Activated CD4-positive, alpha-beta T cell treated with anti-CD3 and anti-CD28 coated beads, Interleukin-2, amount 10 ng/mL, durations not matched to agents 24 days and 14 days (primary cell): ENCODE results near the gene HEXA. TPM values are rescaled to one million over a fixed set of nuclear protein-coding genes. Genes with fewer than 3 reads are reported as not detected.
"Not testable (repeated sequence)": the region's sequence is repeated elsewhere in the genome, so short reads cannot be mapped to it uniquely, and the experiment has no call there.

Experiments
- DNase-seq: peaks from one replicate; pipeline ENCODE4 v3.0.0; 2022
- H3K27ac Mint-ChIP-seq: one replicate; pipeline ENCODE4 v1.8.0; 2022; ENCODE audit warnings: mild to moderate bottlenecking, mixed read lengths
- H3K27me3 Mint-ChIP-seq: one replicate; pipeline ENCODE4 v1.8.0; 2022; ENCODE audit warnings: mixed read lengths
- H3K36me3 Mint-ChIP-seq: one replicate; pipeline ENCODE4 v1.8.0; 2022; ENCODE audit warnings: low read depth, mild to moderate bottlenecking, mixed read lengths
- H3K4me1 Mint-ChIP-seq: one replicate; pipeline ENCODE4 v1.8.0; 2021; ENCODE audit warnings: mixed read lengths
- H3K4me3 Mint-ChIP-seq: one replicate; pipeline ENCODE4 v1.8.0; 2022; ENCODE audit warnings: mild to moderate bottlenecking, moderate library complexity, mixed read lengths
- H3K9me3 Mint-ChIP-seq: one replicate; pipeline ENCODE4 v1.8.0; 2021; ENCODE audit warnings: mixed read lengths
- intact Hi-C: fragments of 100-400 bp; cut with micrococcal nuclease; formaldehyde crosslinking; loops from one replicate; pipeline ENCODE4 v1.15.1; 2023
- total RNA-seq: library from RNA; stranded (reverse); gene quantifications from 2 replicates; pipeline ENCODE4 v1.2.3, GENCODE V29; 2022

HEXA gene
- total RNA-seq, 1 donor from 2014 or later: 54.3 TPM

DNA sequence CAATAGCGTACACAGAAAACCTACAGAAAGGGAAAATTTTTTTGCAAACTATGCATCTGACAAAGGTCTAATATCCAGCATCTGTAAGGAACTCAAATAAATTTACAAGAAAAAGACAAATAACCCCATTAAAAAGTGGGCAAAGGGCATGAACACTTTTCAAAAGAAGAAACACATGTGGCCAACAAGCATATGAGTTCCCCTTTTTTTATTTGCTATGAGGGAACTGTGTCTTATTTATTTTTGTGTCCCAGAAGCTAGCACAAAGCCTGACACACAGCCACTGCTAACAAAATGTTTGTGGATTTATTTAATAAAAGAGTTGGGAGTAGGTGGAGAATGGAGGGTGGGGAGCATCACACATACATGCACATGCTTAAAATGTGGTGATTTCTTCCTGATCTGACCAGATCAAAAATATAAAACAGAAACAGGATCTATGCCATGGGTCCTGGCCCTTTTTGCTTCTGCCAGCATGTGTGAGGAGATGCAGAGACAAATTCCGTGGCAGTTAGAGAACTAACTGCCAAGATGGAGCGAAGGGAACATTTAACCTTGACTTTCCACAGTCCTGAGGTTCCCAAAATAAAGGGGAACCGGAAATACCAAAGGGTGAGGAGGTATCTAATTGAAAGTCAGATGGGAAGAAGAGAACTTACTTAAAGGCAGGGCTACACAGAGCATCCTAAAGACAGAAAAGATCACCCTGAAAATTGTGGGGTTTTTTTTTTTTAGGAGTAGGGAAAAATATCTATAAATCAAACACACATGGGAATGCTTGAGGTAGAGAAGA, 22.2 kb upstream of the HEXA start, which contains the start of gene TMEM202:
TMEM202 (plus strand) TSS at position 510 of the 793 bp plus-strand sequence; CDS start at position 532, 22 bp downstream.
- DNase-seq: no peak
- intact Hi-C loops: no loop called here
- no peak within 1 kb of the TSS for H3K4me3 Mint-ChIP-seq
- peaks cover 25% of the 10 kb centered on the region for H3K27me3 Mint-ChIP-seq
- no peaks in the 10 kb centered on the region for H3K9me3 Mint-ChIP-seq
- no peak within 1 kb of the TSS for H3K27ac Mint-ChIP-seq
- H3K4me1 Mint-ChIP-seq: no peaks in the 10 kb centered on the region
- no peaks in the 10 kb centered on the region for H3K36me3 Mint-ChIP-seq

DNA sequence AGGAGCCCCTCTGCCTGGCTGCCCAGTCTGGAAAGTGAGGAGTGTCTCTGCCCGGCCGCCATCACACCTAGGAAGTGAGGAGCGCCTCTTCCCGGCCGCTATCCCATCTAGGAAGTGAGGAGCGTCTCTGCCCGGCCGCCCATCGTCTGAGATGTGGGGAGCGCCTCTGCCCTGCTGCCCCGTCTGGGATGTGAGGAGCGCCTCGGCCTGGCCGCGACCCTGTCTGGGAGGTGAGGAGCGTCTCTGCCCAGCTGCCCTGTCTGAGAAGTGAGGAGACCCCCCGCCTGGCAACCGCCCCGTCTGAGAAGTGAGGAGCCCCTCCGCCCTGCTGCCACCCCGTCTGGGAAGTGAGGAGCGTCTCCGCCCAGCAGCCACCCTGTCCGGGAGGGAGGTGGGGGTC, 20.5 kb upstream of the HEXA start:
- DNase-seq, intact Hi-C loops, H3K9me3 Mint-ChIP-seq, H3K36me3 Mint-ChIP-seq, H3K27ac Mint-ChIP-seq, H3K4me1 Mint-ChIP-seq, H3K4me3 Mint-ChIP-seq: not testable (repeated sequence)
- H3K27me3 Mint-ChIP-seq: peaks cover 19% of the 10 kb centered on the region

DNA sequence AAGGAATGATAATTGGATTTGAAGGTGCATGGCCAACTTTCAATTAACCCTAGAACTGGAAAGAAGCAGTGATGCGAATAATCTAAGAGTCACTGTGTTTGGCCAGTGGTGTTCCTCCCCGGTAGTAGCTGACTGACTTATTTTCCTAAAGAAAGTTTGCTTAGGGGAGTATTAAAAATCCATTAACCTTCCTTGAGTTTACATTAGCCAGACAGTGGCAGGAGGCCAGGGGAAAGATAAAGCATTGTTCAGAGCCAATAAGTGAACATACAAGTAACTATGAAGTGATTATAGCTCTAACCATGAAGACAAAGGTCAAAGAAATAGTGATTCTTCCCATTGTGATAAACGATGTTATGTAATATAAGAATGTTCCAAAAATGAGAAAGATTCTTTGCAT, 13.4 kb upstream of the HEXA start:
- H3K27ac Mint-ChIP-seq: no peak overlapping the region

DNA sequence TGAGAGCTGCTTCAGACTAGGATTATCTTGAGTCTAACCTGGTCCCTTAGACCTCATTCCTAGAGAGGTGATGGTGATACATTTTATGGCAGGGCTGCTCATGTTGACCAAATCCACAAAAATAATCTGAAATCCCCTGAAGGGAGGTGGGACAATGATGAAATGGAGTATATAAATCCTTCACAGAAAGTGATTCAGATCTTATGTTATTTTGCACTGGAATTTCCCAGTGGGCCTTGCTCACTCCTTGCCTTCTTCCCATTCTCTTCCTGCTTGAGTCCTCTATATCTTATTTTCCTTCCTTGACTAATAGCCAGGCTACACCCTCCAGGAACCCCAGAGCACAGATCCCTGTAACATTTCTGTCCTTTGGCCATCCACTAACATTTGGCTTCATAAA, 11.9 kb upstream of the HEXA start:
- Mint-ChIP-seq H3K9me3 (no peaks in the 10 kb centered on the region), H3K4me1 (no peaks in the 10 kb centered on the region), H3K27ac (no peak overlapping the region), H3K36me3 (no peaks in the 10 kb centered on the region), H3K27me3 (peaks cover 18% of the 10 kb centered on the region), H3K4me3 (no peak overlapping the region)
- intact Hi-C loops: no loop called here
- DNase-seq: no peak

More for the DNA sequence above, 13.4 kb upstream of the HEXA start:
- Mint-ChIP-seq H3K4me3 (no peak overlapping the region), H3K9me3 (no peaks in the 10 kb centered on the region), H3K36me3 (no peaks in the 10 kb centered on the region), H3K4me1 (no peaks in the 10 kb centered on the region), H3K27me3 (peaks cover 11% of the 10 kb centered on the region)
- intact Hi-C loops: no loop called here
- no peak for DNase-seq

DNA sequence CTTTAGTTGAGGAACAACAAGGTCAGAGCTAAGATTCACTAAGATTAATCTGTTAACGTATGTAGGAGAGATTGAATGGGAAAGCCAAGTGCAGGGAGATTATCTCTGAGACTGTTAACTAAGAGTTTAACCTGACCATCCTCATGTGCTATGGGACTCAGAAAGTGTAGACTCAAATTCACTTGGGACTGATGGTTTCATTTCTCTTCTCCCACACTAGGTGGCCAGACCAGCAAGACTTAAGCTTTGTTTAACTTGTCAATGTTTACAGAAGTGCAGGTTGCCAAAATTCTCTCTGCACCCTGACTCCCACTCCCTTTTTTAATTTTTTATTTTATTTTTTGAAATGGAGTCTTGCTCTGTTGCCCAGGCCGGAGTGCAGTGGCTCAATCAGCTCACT, 6.3 kb upstream of the HEXA start:
- peaks cover 17% of the 10 kb centered on the region for H3K27me3 Mint-ChIP-seq
- no peaks in the 10 kb centered on the region for H3K9me3 Mint-ChIP-seq
- DNase-seq: no peak
- H3K36me3 Mint-ChIP-seq: no peaks in the 10 kb centered on the region
- H3K4me1 Mint-ChIP-seq: peaks cover 5% of the 10 kb centered on the region
- H3K27ac Mint-ChIP-seq: no peak overlapping the region
- intact Hi-C loops: no loop called here
- H3K4me3 Mint-ChIP-seq: no peak overlapping the region

DNA sequence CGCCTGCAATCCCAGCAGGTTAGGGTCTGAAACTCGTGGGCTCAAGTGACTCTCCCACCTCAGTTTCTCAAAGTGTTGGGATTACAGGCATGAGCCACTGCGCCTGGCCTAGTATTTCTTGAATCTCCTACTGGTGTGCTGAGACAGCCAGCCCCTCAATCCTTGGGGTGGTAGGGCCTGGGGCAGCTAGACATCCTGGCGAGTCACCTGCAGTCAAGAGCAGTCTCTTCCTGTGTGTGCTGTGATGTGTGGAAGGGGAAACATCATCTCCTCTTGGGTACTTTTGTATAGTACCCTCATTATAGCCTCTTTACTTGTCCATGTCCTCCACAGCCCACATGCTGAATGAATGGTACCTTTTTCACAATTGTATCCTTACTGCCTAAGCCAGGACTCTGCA, 4.9 kb upstream of the HEXA start:
- Mint-ChIP-seq H3K4me3 (no peak overlapping the region), H3K9me3 (no peaks in the 10 kb centered on the region), H3K36me3 (peaks cover 2% of the 10 kb centered on the region), H3K4me1 (peaks cover 13% of the 10 kb centered on the region), H3K27ac (no peak overlapping the region), H3K27me3 (peaks cover 17% of the 10 kb centered on the region)
- no peak for DNase-seq
- intact Hi-C loops: no loop called here

DNA sequence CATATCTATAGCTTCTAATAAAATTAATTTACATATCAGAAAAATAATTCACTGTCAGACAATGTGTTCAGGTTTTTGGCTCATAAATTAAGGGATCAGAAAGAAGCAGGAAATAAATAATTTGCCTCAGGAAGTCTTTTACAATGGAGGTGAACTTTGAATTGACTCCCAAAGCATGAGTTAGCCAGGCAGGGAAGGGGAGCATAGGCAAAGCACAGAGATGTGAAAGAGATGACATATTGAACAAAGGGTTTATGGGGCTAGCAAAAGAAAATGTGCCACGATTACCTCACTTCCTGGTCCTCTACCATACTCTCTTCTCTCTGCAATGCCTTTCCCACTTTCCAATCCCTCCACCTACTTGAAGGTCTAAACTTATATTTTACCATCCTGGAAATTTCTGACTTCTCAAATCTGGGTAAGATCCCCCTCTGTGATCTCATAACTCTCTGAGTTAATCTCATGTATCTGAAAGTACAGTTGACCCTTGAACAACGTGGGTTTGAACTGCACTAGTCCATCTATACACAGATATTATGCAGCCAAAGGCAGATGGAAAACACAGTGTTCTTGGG, 4.1 kb upstream of the HEXA start:
- Mint-ChIP-seq H3K4me3 (no peak overlapping the region), H3K36me3 (peaks cover 2% of the 10 kb centered on the region), H3K27ac (no peak overlapping the region), H3K27me3 (peaks cover 15% of the 10 kb centered on the region), H3K9me3 (no peaks in the 10 kb centered on the region), H3K4me1 (peaks cover 18% of the 10 kb centered on the region)
- intact Hi-C loops: loop anchor here (5.0 kb wide), 1 partner anchor 153 kb away; no protein-coding TSS in a partner anchor
- no peak for DNase-seq

DNA sequence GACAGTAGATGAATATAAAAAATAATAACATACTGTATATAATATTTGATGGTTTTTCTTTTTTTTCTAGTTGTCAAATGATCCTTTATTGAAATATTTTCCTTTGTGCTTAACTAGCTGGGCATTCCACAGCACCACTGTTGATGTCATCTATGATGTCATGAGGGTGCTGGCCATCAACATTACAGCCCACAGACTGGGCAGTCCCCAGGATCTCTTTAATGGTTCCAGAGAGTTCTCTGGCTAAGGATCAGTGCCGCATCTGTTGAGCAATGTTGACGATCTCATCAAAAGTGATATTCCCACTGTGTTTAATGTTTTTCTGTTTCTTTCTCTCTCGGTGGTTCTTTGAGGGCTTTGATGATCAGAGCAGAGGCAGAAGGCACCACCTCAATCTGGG, 3.3 kb upstream of the HEXA start:
- H3K4me3 Mint-ChIP-seq, H3K9me3 Mint-ChIP-seq, H3K27ac Mint-ChIP-seq, H3K36me3 Mint-ChIP-seq, DNase-seq: not testable (repeated sequence)
- peaks cover 26% of the 10 kb centered on the region for H3K4me1 Mint-ChIP-seq
- peaks cover 13% of the 10 kb centered on the region for H3K27me3 Mint-ChIP-seq
- intact Hi-C loops: loop anchor here (5.0 kb wide), 1 partner anchor 152 kb away; no protein-coding TSS in a partner anchor

DNA sequence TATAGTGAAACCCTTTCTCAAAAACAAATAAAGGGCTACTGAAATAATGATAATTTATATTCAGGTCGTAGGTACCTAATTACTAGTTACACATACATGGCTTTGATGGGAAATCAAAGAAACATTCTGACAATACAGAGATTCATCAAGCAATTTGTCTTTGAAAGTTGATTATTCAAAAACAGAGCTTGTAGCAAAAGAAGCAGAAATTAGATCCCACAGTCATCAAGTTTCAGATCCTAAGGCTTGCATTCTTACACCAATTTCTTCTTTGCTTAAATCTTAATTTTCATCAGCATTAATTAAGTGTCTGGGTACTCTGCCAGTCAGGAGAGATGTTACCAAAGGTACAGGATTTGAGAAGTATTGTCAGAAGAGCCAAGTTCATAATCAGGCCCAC, 1.5 kb upstream of the HEXA start:
- H3K36me3 Mint-ChIP-seq: peaks cover 6% of the 10 kb centered on the region
- intact Hi-C loops: loop anchor here (5.0 kb wide), 1 partner anchor 150 kb away; no protein-coding TSS in a partner anchor
- H3K4me3 Mint-ChIP-seq: no peak overlapping the region
- DNase-seq: no peak
- no peaks in the 10 kb centered on the region for H3K9me3 Mint-ChIP-seq
- H3K4me1 Mint-ChIP-seq: peaks cover 31% of the 10 kb centered on the region
- H3K27me3 Mint-ChIP-seq: peaks cover 3% of the 10 kb centered on the region
- no peak overlapping the region for H3K27ac Mint-ChIP-seq

DNA sequence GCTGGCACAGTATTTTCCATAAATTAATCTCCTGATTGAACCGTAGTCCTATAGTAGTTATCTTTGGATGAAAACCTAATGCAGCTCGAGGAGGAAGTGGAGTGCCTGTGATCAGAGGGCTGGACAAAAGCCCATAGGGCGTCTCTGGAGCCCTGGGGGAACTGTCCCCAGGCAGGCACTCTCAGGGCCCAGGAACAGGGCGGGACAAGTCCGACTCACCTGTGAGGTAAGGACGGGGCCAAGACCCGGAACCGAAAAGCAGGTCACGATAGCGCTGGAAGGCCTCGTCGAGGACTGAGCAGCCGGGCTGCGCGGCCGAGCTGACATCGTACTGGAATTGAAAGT, 341 bp downstream of the HEXA start:
- DNase-seq: no peak
- intact Hi-C loops: loop anchor here (5.0 kb wide), 1 partner anchor 148 kb away; no protein-coding TSS in a partner anchor
- Mint-ChIP-seq H3K4me1 (peaks cover 29% of the 10 kb centered on the region), H3K36me3 (peaks cover 8% of the 10 kb centered on the region), H3K27me3 (no peaks in the 10 kb centered on the region), H3K4me3 (peak overlapping the region; percentile 90), H3K27ac (peak overlapping the region; percentile 91), H3K9me3 (no peaks in the 10 kb centered on the region)

DNA sequence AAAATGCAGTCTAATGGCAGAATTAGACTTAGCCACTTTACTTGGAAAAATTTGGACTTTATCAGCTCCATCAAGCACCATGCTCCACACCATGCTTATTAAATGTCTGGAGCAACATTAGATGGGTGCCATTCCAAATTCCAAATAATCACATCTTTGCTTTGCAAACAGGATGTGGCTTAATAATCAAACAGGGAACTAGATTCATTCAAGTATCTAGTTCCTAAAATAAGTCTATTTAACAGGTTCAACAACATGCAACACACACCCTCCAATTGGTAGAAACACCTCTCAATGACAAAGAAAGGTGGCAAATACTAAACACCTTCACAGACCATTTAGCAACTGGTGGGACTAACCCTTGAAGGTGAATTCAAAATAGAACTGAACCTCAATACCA, 3.5 kb downstream of the HEXA start:
- no peak overlapping the region for H3K4me3 Mint-ChIP-seq
- H3K9me3 Mint-ChIP-seq: no peaks in the 10 kb centered on the region
- H3K36me3 Mint-ChIP-seq: peaks cover 21% of the 10 kb centered on the region
- DNase-seq: no peak
- no peaks in the 10 kb centered on the region for H3K27me3 Mint-ChIP-seq
- peaks cover 27% of the 10 kb centered on the region for H3K4me1 Mint-ChIP-seq
- intact Hi-C loops: no loop called here
- no peak overlapping the region for H3K27ac Mint-ChIP-seq

DNA sequence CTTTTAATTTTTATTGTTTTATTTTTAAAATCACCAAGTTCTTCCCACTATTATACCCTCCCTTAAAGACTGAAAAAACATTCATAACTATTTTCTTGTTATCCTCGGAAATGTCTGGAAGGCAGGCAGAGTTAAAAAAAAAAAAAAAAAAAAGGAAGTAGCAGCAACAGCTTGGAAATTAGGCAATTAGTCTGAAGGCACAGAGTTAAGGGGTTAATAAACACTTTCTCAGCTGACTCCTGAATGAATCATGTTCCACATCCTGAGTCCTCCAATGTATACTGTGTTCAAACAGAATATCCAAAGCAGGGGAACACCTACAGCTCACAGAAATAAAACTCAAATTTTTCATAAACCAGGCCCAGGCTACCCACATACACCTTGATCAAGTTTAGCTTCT, 5.8 kb downstream of the HEXA start:
- intact Hi-C loops: no loop called here
- H3K9me3 Mint-ChIP-seq: peaks cover 3% of the 10 kb centered on the region
- peaks cover 29% of the 10 kb centered on the region for H3K36me3 Mint-ChIP-seq
- no peak overlapping the region for H3K4me3 Mint-ChIP-seq
- peaks cover 30% of the 10 kb centered on the region for H3K4me1 Mint-ChIP-seq
- DNase-seq: no peak
- no peaks in the 10 kb centered on the region for H3K27me3 Mint-ChIP-seq
- H3K27ac Mint-ChIP-seq: no peak overlapping the region

DNA sequence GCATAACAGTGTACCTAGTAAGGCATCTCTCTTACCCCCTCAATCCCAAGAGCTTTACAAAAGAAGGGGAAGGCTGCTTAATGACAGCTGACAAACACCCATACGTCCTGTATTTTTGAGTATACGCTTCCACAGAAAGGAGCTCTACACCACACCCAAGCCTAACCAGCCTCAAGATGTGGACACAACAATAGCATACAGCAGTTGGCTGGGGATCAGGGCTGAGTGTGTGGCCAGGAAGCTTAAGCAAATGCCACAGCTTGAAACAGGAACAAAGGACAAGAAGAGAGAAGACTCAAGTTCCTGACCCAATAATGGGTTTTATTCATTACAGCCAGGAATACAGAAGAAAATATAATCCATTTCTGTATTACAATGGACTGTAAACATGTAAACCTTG, 6.9 kb downstream of the HEXA start:
- Mint-ChIP-seq H3K36me3 (peaks cover 25% of the 10 kb centered on the region), H3K4me1 (peaks cover 20% of the 10 kb centered on the region), H3K27ac (no peak overlapping the region), H3K4me3 (no peak overlapping the region), H3K27me3 (no peaks in the 10 kb centered on the region), H3K9me3 (peaks cover 3% of the 10 kb centered on the region)
- intact Hi-C loops: no loop called here
- no peak for DNase-seq

DNA sequence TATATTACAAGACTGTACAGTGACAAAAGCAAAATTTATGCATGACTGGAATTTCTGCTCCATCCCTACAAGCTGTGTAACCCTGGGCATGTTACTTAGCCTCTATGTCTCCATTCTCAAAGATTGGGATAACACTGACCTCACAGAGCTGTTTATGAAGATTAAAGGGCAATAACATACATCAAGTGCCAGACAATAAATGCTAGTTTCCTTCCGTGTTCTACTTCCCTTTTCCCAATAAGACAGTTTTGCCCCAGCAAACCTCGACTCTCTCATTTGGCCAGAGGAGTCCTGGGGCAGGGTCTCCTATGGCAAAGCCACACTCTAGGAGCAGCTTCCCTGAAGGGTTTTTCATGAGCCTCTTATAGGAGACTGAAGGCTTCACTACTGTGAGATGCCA, 7.5 kb downstream of the HEXA start:
- H3K9me3 Mint-ChIP-seq: peaks cover 3% of the 10 kb centered on the region
- DNase-seq: no peak
- no peak overlapping the region for H3K27ac Mint-ChIP-seq
- peaks cover 17% of the 10 kb centered on the region for H3K4me1 Mint-ChIP-seq
- intact Hi-C loops: no loop called here
- no peaks in the 10 kb centered on the region for H3K27me3 Mint-ChIP-seq
- peaks cover 25% of the 10 kb centered on the region for H3K36me3 Mint-ChIP-seq
- H3K4me3 Mint-ChIP-seq: no peak overlapping the region
